Neural crest cell (in vitro differentiated cells): ENCODE measurements around the gene CD5L. TPM values are rescaled to one million over a fixed set of nuclear protein-coding genes. Genes with fewer than 3 reads are reported as not detected.

Experiments
- DNase-seq: peaks from one replicate; pipeline ENCODE4 v3.0.0; 2021; ENCODE audit warnings: low read depth, mixed read lengths, low spot score
- H3K27ac Mint-ChIP-seq: one replicate; pipeline ENCODE4 v1.8.0; 2021; ENCODE audit warnings: mild to moderate bottlenecking, mixed read lengths; ENCODE audit not compliant: unreplicated experiment
- H3K27me3 Mint-ChIP-seq: 2 replicates; pipeline ENCODE4 v1.8.0; 2021; ENCODE audit warnings: low read depth, mild to moderate bottlenecking, mixed read lengths
- H3K36me3 Mint-ChIP-seq: 2 replicates; pipeline ENCODE4 v1.8.0; 2021; ENCODE audit warnings: low read depth, mild to moderate bottlenecking, mixed read lengths
- H3K4me1 Mint-ChIP-seq: 2 replicates; pipeline ENCODE4 v1.8.0; 2021; ENCODE audit warnings: mixed read lengths
- H3K4me3 Mint-ChIP-seq: one replicate; pipeline ENCODE4 v1.8.0; 2021; ENCODE audit warnings: mild to moderate bottlenecking, mixed read lengths
- H3K9me3 Mint-ChIP-seq: 2 replicates; pipeline ENCODE4 v1.8.0; 2021; ENCODE audit warnings: mixed read lengths
- CTCF ChIP-seq: fragments of 200-600 bp; sonication (generic); conservative IDR thresholded peaks from 2 replicates; pipeline ENCODE4 v1.5.0; 2021; ENCODE audit warnings: antibody characterized with exemption, mild to moderate bottlenecking
- total RNA-seq: library from RNA; stranded (reverse); gene quantifications from 2 replicates; pipeline ENCODE4 v1.2.1, GENCODE V29; 2021

The CD5L gene
- total RNA-seq, 1 donor from 2014 or later: not detected

GRCh38 chr1:157842939-157843338, 1.3 kb upstream of the CD5L start:
- no peak for TF ChIP-seq CTCF
- Mint-ChIP-seq H3K27ac (no peak overlapping the region), H3K4me3 (no peak overlapping the region), H3K27me3 (peaks cover 19% of the 10 kb centered on the region), H3K9me3 (no peaks in the 10 kb centered on the region), H3K36me3 (no peaks in the 10 kb centered on the region), H3K4me1 (no peaks in the 10 kb centered on the region)
- no peak for DNase-seq

- no peaks in the 10 kb centered on the region for H3K9me3 Mint-ChIP-seq
- H3K36me3 Mint-ChIP-seq: no peaks in the 10 kb centered on the region
- no peaks in the 10 kb centered on the region for H3K4me1 Mint-ChIP-seq
- DNase-seq: no peak
- no peak for TF ChIP-seq CTCF
- H3K4me3 Mint-ChIP-seq: no peak overlapping the region
- no peak overlapping the region for H3K27ac Mint-ChIP-seq
- peaks cover 11% of the 10 kb centered on the region for H3K27me3 Mint-ChIP-seq
Measured at GRCh38 chr1:157838966-157839365, 2.6 kb downstream of the CD5L start.

- H3K27ac Mint-ChIP-seq: no peak overlapping the region
- no peak overlapping the region for H3K4me3 Mint-ChIP-seq
- no peaks in the 10 kb centered on the region for H3K4me1 Mint-ChIP-seq
- no peaks in the 10 kb centered on the region for H3K36me3 Mint-ChIP-seq
- H3K27me3 Mint-ChIP-seq: no peaks in the 10 kb centered on the region
- no peaks in the 10 kb centered on the region for H3K9me3 Mint-ChIP-seq
- no peak for TF ChIP-seq CTCF
- no peak for DNase-seq
Measured at GRCh38 chr1:157834430-157834829, 7.2 kb downstream of the CD5L start.

- Mint-ChIP-seq H3K36me3 (no peaks in the 10 kb centered on the region), H3K4me3 (no peak overlapping the region), H3K27me3 (peaks cover 2% of the 10 kb centered on the region), H3K9me3 (no peaks in the 10 kb centered on the region), H3K27ac (no peak overlapping the region), H3K4me1 (no peaks in the 10 kb centered on the region)
- DNase-seq: no peak
- no peak for TF ChIP-seq CTCF
Measured at GRCh38 chr1:157833145-157833544, 8.5 kb downstream of the CD5L start.

GRCh38 chr1:157831968-157832626, 9.5 kb downstream of the CD5L start:
- no peaks in the 10 kb centered on the region for H3K4me1 Mint-ChIP-seq
- no peak for DNase-seq
- H3K9me3 Mint-ChIP-seq: no peaks in the 10 kb centered on the region
- H3K4me3 Mint-ChIP-seq: no peak overlapping the region
- peak overlapping the region; percentile 47 for H3K27ac Mint-ChIP-seq
- peaks cover 10% of the 10 kb centered on the region for H3K27me3 Mint-ChIP-seq
- TF ChIP-seq CTCF: no peak
- H3K36me3 Mint-ChIP-seq: no peaks in the 10 kb centered on the region

GRCh38 chr1:157830887-157831286, 10.7 kb downstream of the CD5L start:
- no peak for TF ChIP-seq CTCF
- Mint-ChIP-seq H3K4me3 (no peak overlapping the region), H3K4me1 (no peaks in the 10 kb centered on the region), H3K36me3 (no peaks in the 10 kb centered on the region), H3K27me3 (peaks cover 10% of the 10 kb centered on the region), H3K27ac (no peak overlapping the region), H3K9me3 (no peaks in the 10 kb centered on the region)
- no peak for DNase-seq
